ENCODE measurements around the gene PDXDC1. TPM values are rescaled to one million over a fixed set of nuclear protein-coding genes. Genes with fewer than 3 reads are reported as not detected.
A peak's percentile ranks its signal among the peaks of the same experiment; 100 is the strongest.
"Not testable (repeated sequence)": the region's sequence is repeated elsewhere in the genome, so short reads cannot be mapped to it uniquely, and the experiment has no call there.

Gene PDXDC1
- total RNA-seq, 2 experiments from 2014 or later, result 64.0 to 75.0 TPM

DNA sequence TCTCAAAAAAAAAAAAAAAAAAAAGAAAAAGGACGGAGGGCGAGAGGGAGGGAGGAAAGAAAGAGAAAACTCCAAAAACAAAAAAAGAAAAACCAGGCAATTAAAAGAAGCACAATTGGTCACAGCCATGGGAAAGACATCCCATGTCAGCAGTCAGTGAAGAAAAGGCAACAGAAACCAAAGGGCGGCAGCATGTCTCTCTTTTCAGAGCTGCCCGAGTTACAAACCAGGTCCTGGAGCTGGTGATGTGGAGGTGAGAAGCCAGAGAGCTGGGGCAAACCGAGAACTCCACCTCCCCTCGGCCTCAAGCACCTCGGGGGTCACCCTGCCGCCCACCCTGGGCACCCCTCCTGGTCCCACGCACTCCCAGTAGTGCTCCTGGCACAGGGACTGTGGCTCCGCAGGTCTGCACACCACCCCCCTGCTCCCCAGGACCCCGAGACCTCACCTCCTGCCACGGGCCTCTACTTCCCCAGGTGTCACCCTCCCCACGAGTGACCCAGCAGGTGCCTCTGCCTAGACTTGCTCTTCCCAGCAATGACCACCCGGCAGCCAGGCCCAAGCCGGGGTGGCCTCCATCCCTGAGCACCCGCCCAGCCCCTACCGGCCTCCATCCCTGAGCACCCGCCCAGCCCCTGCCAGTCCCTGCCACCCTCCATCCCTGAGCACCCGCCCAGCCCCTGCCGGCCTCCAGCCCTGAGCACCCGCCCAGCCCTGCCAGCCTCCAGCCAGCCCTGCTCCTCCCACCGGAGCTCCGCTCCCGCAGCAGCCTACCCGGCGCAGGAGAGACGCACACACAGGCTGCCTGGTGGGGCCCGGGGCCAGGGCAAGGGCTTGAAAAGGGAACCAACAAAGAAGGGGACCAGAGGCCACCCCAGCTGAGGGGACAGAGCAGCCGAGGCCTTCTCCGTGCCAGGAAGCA, 165.9 kb downstream of the PDXDC1 start:
- H3K4me1 Mint-ChIP-seq (ENCODE audit: low read depth); H3K36me3 Mint-ChIP-seq (ENCODE audit: low read depth); H3K4me3 ChIP-seq (ENCODE audit: low read length); POLR2A ChIA-PET; CTCF ChIA-PET; H3K9me3 Mint-ChIP-seq; H3K27me3 ChIP-seq (ENCODE audit: control insufficient read depth in 1 of 2, insufficient read depth in 2 of 2, low read length in 2 of 2); H3K4me1 ChIP-seq (ENCODE audit: insufficient read depth, low read length); H3K4me3 Mint-ChIP-seq; H3K27ac Mint-ChIP-seq; ATAC-seq (ENCODE audit: poor library complexity); H3K36me3 ChIP-seq (ENCODE audit: insufficient read depth, low read length); H3K9me3 ChIP-seq (ENCODE audit: control insufficient read depth in 1 of 2, insufficient read depth in 1 of 2, low read length in 2 of 2); H3K27ac ChIP-seq (ENCODE audit: low read depth in 1 of 2, low read length in 2 of 2); H3K27me3 Mint-ChIP-seq; intact Hi-C loops (cut with DNase I, micrococcal nuclease): not testable (repeated sequence)
- DNase-seq, result peak in 1 of 14 experiments; percentile 13

DNA sequence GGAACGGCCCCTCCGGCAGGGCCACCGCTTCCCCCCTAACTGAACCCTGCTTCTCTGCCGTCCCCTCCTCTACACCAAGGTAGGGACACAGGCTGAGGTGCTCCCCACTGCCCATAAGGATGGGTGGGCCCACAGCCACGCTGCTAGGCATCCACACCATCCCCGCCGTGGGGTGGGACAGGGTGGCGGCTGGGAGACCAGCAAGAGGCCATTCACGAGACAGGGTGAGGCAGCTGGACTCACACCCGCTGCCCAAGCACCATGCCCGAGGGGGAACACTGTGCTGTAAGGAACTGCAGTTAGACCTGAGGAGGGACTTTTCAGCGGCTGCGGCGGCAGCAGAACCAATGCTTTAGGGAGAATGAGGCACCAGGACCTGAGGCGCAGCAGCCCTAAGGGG, 166.8 kb downstream of the PDXDC1 start:
- Histone ChIP-seq H3K36me3 (ENCODE audit: insufficient read depth, low read length) (no peaks in the 10 kb centered on the region), H3K4me3 (ENCODE audit: low read length) (no peak overlapping the region), H3K27ac (ENCODE audit: low read depth in 1 of 2, low read length in 2 of 2) (no peak overlapping the region), H3K27me3 (ENCODE audit: control insufficient read depth in 1 of 2, insufficient read depth in 2 of 2, low read length in 2 of 2) (no peaks in the 10 kb centered on the region), H3K9me3 (ENCODE audit: control insufficient read depth in 1 of 2, insufficient read depth in 1 of 2, low read length in 2 of 2) (no peaks in the 10 kb centered on the region), H3K4me1 (ENCODE audit: insufficient read depth, low read length) (peaks cover 3% of the 10 kb centered on the region)
- H3K9me3 Mint-ChIP-seq, result no peaks in the 10 kb centered on the region
- H3K4me1 Mint-ChIP-seq (ENCODE audit: low read depth), result no peaks in the 10 kb centered on the region
- no peak overlapping the region for H3K4me3 Mint-ChIP-seq
- TF ChIP-seq, protein P1, sequence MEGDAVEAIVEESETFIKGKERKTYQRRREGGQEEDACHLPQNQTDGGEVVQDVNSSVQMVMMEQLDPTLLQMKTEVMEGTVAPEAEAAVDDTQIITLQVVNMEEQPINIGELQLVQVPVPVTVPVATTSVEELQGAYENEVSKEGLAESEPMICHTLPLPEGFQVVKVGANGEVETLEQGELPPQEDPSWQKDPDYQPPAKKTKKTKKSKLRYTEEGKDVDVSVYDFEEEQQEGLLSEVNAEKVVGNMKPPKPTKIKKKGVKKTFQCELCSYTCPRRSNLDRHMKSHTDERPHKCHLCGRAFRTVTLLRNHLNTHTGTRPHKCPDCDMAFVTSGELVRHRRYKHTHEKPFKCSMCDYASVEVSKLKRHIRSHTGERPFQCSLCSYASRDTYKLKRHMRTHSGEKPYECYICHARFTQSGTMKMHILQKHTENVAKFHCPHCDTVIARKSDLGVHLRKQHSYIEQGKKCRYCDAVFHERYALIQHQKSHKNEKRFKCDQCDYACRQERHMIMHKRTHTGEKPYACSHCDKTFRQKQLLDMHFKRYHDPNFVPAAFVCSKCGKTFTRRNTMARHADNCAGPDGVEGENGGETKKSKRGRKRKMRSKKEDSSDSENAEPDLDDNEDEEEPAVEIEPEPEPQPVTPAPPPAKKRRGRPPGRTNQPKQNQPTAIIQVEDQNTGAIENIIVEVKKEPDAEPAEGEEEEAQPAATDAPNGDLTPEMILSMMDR (IDR thresholded peaks at IDR 0.05), result no peak
- ATAC-seq (ENCODE audit: poor library complexity), result no peak
- no peaks in the 10 kb centered on the region for H3K27me3 Mint-ChIP-seq
- DNase-seq, result no peak
- ChIA-PET CTCF (no interaction called here), POLR2A (no interaction called here)
- H3K36me3 Mint-ChIP-seq (ENCODE audit: low read depth), result no peaks in the 10 kb centered on the region
- intact Hi-C loops (cut with DNase I, micrococcal nuclease), result no loop called here
- no peak overlapping the region for H3K27ac Mint-ChIP-seq

DNA sequence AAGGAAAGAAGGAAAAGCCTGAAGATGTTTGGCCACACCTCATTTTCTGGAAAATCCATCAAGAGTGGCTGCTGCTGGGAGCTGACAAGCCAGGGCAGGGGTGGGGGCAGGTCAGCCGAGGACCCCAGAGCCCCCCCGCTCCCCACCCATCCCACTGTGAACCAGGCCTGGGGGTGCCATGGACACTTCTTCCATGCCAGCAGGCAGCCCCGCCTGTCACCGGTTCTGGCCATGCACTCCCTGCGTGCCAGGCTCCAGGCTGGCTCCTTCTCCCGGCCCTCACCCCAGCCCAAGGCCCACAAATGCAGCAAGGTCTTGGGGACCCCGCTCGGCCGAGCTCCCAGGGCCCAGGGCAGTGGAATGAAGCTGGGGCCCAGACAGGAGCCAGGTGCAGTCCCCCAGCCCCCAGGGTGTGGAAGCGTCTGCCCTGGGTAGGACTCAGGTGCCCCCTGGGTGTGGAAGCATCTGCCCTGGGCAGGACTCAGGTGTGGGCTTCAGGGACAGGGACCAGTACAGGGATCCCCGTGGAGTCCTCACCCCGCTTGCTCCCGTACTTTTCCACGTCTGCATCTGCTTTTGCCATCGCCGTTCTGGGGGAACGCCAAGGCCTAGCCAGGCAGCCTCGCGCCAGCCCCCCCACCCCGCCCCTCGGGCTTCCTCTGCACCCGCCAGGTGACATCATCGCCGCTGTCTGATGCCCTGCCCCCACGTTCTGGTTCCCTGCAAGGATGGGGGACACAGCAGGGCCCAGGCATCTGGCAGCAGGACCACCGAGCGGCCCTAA, 167.5 kb downstream of the PDXDC1 start:
- ATAC-seq (ENCODE audit: poor library complexity); DNase-seq; H3K4me3 ChIP-seq (ENCODE audit: low read length); H3K36me3 Mint-ChIP-seq (ENCODE audit: low read depth); H3K27me3 ChIP-seq (ENCODE audit: control insufficient read depth in 1 of 2, insufficient read depth in 2 of 2, low read length in 2 of 2); H3K27ac Mint-ChIP-seq; H3K36me3 ChIP-seq (ENCODE audit: insufficient read depth, low read length); POLR2A ChIA-PET; CTCF ChIA-PET; H3K9me3 Mint-ChIP-seq; H3K4me1 ChIP-seq (ENCODE audit: insufficient read depth, low read length); intact Hi-C loops (cut with DNase I, micrococcal nuclease); H3K9me3 ChIP-seq (ENCODE audit: control insufficient read depth in 1 of 2, insufficient read depth in 1 of 2, low read length in 2 of 2); H3K4me1 Mint-ChIP-seq (ENCODE audit: low read depth); H3K27ac ChIP-seq (ENCODE audit: low read depth in 1 of 2, low read length in 2 of 2); H3K4me3 Mint-ChIP-seq; H3K27me3 Mint-ChIP-seq: not testable (repeated sequence)

DNA sequence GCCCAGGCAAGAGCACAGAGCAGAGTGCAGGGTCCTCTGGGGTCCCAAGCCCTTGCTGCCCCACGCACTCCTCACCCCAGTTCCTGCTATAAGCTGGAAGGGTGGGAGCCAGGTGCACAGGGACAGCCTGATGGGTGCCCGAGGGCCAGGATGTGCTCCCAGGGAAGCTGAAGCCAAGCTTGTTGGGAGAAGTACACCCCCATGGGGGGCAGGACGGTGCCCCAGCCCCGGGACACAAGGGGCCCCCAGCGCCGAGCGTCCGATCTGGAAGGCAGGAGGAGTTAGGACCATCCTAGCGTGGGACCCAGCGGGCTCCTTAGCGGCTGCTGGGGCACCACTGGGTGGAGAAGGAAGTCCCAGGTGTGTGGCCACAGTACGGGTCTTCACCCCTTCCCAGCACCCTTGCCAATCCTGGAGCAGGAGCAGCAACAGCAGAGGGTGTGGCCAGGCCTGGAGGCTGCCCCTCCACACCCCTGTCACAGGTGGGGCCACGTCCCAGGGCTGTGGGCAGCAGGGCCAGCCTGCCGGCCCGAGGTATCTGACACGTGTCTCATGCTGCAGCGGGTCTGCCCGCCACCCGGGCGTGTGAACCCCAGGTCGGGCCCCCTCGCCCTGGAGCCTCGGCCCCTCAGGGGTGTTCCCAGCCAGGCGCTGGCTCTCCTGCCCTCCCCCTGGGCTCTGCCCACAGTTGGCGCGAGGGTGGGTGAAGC, 168.2 kb downstream of the PDXDC1 start:
- H3K9me3 ChIP-seq (ENCODE audit: control insufficient read depth in 1 of 2, insufficient read depth in 1 of 2, low read length in 2 of 2); H3K27me3 ChIP-seq (ENCODE audit: control insufficient read depth in 1 of 2, insufficient read depth in 2 of 2, low read length in 2 of 2); POLR2A ChIA-PET; H3K9me3 Mint-ChIP-seq; H3K4me1 ChIP-seq (ENCODE audit: insufficient read depth, low read length); ATAC-seq (ENCODE audit: poor library complexity); H3K27ac ChIP-seq (ENCODE audit: low read depth in 1 of 2, low read length in 2 of 2); H3K4me1 Mint-ChIP-seq (ENCODE audit: low read depth); DNase-seq; intact Hi-C loops (cut with DNase I, micrococcal nuclease); CTCF ChIA-PET; H3K4me3 ChIP-seq (ENCODE audit: low read length); H3K36me3 ChIP-seq (ENCODE audit: insufficient read depth, low read length); H3K36me3 Mint-ChIP-seq (ENCODE audit: low read depth); H3K4me3 Mint-ChIP-seq; H3K27me3 Mint-ChIP-seq; H3K27ac Mint-ChIP-seq: not testable (repeated sequence)

DNA sequence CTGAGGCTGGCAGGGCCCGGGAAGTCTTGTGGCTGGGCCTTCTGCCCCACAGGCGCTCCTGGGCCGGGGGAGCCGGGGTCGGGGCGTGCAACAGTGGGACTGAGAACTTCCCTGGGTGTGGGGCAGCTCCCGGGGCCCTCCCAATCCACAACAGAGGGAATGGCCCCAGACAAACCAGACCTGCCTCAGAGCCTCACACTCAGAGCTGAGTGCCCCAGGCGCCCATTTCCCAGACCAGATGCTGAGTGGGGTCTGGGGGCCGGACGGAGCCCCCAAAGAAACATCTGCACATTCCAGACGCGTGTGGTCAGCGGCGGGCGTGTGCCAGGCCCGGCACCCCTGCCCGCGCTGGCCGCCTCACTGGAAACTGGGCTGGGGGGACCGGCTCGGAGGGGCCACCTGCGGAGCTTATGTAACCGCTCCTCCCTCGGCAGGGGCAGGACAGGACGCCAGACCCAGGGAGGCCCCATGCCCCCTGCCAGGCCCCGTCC, 168.8 kb downstream of the PDXDC1 start:
- H3K27me3 Mint-ChIP-seq; intact Hi-C loops (cut with DNase I, micrococcal nuclease); POLR2A ChIA-PET; CTCF ChIA-PET; H3K27me3 ChIP-seq (ENCODE audit: control insufficient read depth in 1 of 2, insufficient read depth in 2 of 2, low read length in 2 of 2); H3K27ac Mint-ChIP-seq; H3K4me3 Mint-ChIP-seq; H3K9me3 ChIP-seq (ENCODE audit: control insufficient read depth in 1 of 2, insufficient read depth in 1 of 2, low read length in 2 of 2); ATAC-seq (ENCODE audit: poor library complexity); H3K4me1 Mint-ChIP-seq (ENCODE audit: low read depth); H3K27ac ChIP-seq (ENCODE audit: low read depth in 1 of 2, low read length in 2 of 2); H3K9me3 Mint-ChIP-seq; H3K4me1 ChIP-seq (ENCODE audit: insufficient read depth, low read length); H3K36me3 Mint-ChIP-seq (ENCODE audit: low read depth); DNase-seq; H3K36me3 ChIP-seq (ENCODE audit: insufficient read depth, low read length); H3K4me3 ChIP-seq (ENCODE audit: low read length): not testable (repeated sequence)

DNA sequence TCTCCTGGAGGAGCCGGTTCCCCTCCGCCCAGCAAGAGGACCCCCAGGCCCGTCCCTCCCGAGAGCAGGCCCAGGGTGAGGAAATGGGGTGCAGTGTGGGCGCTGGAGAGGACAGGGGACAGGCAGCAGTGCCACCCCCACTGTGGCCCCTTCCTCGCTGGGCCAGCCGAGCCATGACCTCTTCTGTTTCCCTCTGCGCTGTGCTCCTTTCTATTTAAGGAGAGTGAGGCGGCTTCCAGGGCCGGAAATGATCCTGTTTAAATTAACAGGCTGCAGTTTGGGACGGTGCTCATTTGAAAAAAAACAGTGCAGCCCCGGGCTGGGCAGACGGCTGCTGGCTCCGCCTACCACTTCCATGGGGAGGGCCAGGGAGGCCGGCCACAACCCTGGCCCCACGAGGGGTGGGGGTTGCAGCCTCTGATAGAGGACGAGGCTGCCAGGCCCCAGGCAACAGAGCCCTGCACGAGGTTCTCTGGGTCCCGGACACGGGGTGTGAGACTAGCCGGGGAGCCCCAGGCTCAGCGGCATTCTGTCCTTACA, 169.3 kb downstream of the PDXDC1 start:
- H3K27me3 ChIP-seq (ENCODE audit: control insufficient read depth in 1 of 2, insufficient read depth in 2 of 2, low read length in 2 of 2); H3K27ac Mint-ChIP-seq; H3K4me3 ChIP-seq (ENCODE audit: low read length); ATAC-seq (ENCODE audit: poor library complexity); H3K4me1 ChIP-seq (ENCODE audit: insufficient read depth, low read length); H3K27me3 Mint-ChIP-seq; H3K4me1 Mint-ChIP-seq (ENCODE audit: low read depth); DNase-seq; CTCF ChIA-PET; H3K27ac ChIP-seq (ENCODE audit: low read depth in 1 of 2, low read length in 2 of 2); H3K36me3 ChIP-seq (ENCODE audit: insufficient read depth, low read length); H3K36me3 Mint-ChIP-seq (ENCODE audit: low read depth); POLR2A ChIA-PET; H3K9me3 ChIP-seq (ENCODE audit: control insufficient read depth in 1 of 2, insufficient read depth in 1 of 2, low read length in 2 of 2); intact Hi-C loops (cut with DNase I, micrococcal nuclease); H3K4me3 Mint-ChIP-seq; H3K9me3 Mint-ChIP-seq: not testable (repeated sequence)

All from CD4-positive, alpha-beta T cell (primary cell).